ENCODE data around the gene TCF15. TPM values are rescaled to one million over a fixed set of nuclear protein-coding genes. Genes with fewer than 3 reads are reported as not detected.

TCF15 gene
- total RNA-seq, 1 experiment from 2014 or later: not detected

- Histone ChIP-seq H3F3A (ENCODE audit: insufficient read depth, low read depth) (no peaks in the 10 kb centered on the region), H4K20me1 (ENCODE audit: insufficient read depth) (no peaks in the 10 kb centered on the region), H3K36me3 (ENCODE audit: low read depth) (no peaks in the 10 kb centered on the region), H3K4me1 (replicated peaks; ENCODE audit: insufficient read depth) (no peaks in the 10 kb centered on the region), H3K4me3 (no peak overlapping the region), H3K9me3 (ENCODE audit: insufficient read depth, low read depth) (no peaks in the 10 kb centered on the region), H3K4me2 (no peak overlapping the region), H3K27ac (no peak overlapping the region), H3K79me2 (ENCODE audit: low read depth) (no peaks in the 10 kb centered on the region), H3K9me2 (ENCODE audit: insufficient read depth) (no peaks in the 10 kb centered on the region), H3K27me3 (ENCODE audit: insufficient read depth, low read depth) (peaks cover 5% of the 10 kb centered on the region; the same call in 1 of the 2 replicates), H2AFZ (no peak overlapping the region)
- TF ChIP-seq EZH2 (IDR thresholded peaks at IDR 0.05; ENCODE audit: low read depth): no peak
- TF ChIP-seq CTCF (conservative IDR thresholded peaks at IDR 0.05): no peak
- DNase-seq: no peak
- BruUV-seq (replicated peaks): no TSS peak
- ChIA-PET CTCF (no interaction called here), POLR2A (ENCODE audit: unreplicated experiment) (no interaction called here)
- intact Hi-C loops (cut with micrococcal nuclease; ENCODE audit: unreplicated experiment): no loop called here
Observed at GRCh38 chr20:556984-557383, 53.1 kb downstream of the TCF15 start.

- DNase-seq: no peak
- Histone ChIP-seq H3K27ac (no peak overlapping the region), H3K4me2 (no peak overlapping the region), H3K9me2 (ENCODE audit: insufficient read depth) (no peaks in the 10 kb centered on the region), H3K27me3 (ENCODE audit: insufficient read depth, low read depth) (peaks cover 13% of the 10 kb centered on the region; the same call in 1 of the 2 replicates), H3K4me3 (no peak overlapping the region), H4K20me1 (ENCODE audit: insufficient read depth) (no peaks in the 10 kb centered on the region), H3K9me3 (ENCODE audit: insufficient read depth, low read depth) (no peaks in the 10 kb centered on the region), H3F3A (ENCODE audit: insufficient read depth, low read depth) (no peaks in the 10 kb centered on the region), H3K4me1 (replicated peaks; ENCODE audit: insufficient read depth) (no peaks in the 10 kb centered on the region), H2AFZ (no peak overlapping the region), H3K79me2 (ENCODE audit: low read depth) (no peaks in the 10 kb centered on the region), H3K36me3 (ENCODE audit: low read depth) (no peaks in the 10 kb centered on the region)
- CTCF ChIA-PET: no interaction called here
- TF ChIP-seq EZH2 (IDR thresholded peaks at IDR 0.05; ENCODE audit: low read depth) (no peak), CTCF (conservative IDR thresholded peaks at IDR 0.05) (no peak)
- POLR2A ChIA-PET (ENCODE audit: unreplicated experiment): no interaction called here
- intact Hi-C loops (cut with micrococcal nuclease; ENCODE audit: unreplicated experiment): no loop called here
- no TSS peak for BruUV-seq (replicated peaks)
Observed at GRCh38 chr20:555976-556385, 54.1 kb downstream of the TCF15 start.

Other genes starting within 250 kb of the TCF15 start
- gene TRIB3, start 229.5 kb downstream of the TCF15 start, total RNA-seq (2021): 81.0 and 82.0 TPM in 2 replicates
- 176 and 212 TPM in 2 replicates for gene RBCK1, start 202.0 kb downstream of the TCF15 start, total RNA-seq (2021)
- gene TBC1D20, start 147.8 kb downstream of the TCF15 start, total RNA-seq (2021): 27.8 and 32.8 TPM in 2 replicates
- gene CSNK2A1, start 66.5 kb downstream of the TCF15 start, total RNA-seq (2021): 187 and 222 TPM in 2 replicates
- gene SRXN1, start 42.9 kb upstream of the TCF15 start, total RNA-seq (2021): 167 and 204 TPM in 2 replicates
- not detected in 2 replicates for gene SCRT2, start 65.5 kb upstream of the TCF15 start, total RNA-seq (2021)
- 6.9 and 7.2 TPM in 2 replicates for gene SLC52A3, start 158.2 kb upstream of the TCF15 start, total RNA-seq (2021)
- 30.8 and 36.6 TPM in 2 replicates for gene FAM110A, start 223.4 kb upstream of the TCF15 start, total RNA-seq (2021)